Psoas muscle (tissue), 8 donors: ENCODE results near the gene AMER1. TPM values are rescaled to one million over a fixed set of nuclear protein-coding genes. Genes with fewer than 3 reads are reported as not detected.

Experiments used
- ATAC-seq, 4 donors: fragments of 200-7000 bp; cut with Tn5 transposase; one replicate each; pipeline ENCODE4 v1.9.1; 2020; ENCODE audit warnings: moderate library complexity in 3 of 4, mild to moderate bottlenecking in 2 of 4
- DNase-seq, 2 donors: peaks; one replicate each; pipeline ENCODE4 v3.0.0-alpha.2; 2020
- H3K27ac ChIP-seq: fragments of 200-600 bp; one replicate; pipeline ENCODE4 v1.8.0; 2022
- H3K27me3 ChIP-seq, 3 donors: fragments of 200-600 bp in 1 of 3; one replicate each; pipeline versions ENCODE4 v1.6.1 to v1.8.0; 2013 to 2022; ENCODE audit warnings: low read length in 2 of 3, mild to moderate bottlenecking in 2 of 3, moderate library complexity in 1 of 3; ENCODE audit not compliant: insufficient read depth in 3 of 3
- H3K36me3 ChIP-seq, 2 donors: fragments of 200-600 bp in 1 of 2; one replicate each; pipeline versions ENCODE4 v1.6.1 to v1.8.0; 2013 to 2022; ENCODE audit warnings: low read depth in 1 of 2, mild to moderate bottlenecking in 1 of 2, moderate library complexity in 1 of 2; ENCODE audit not compliant: insufficient read depth in 1 of 2
- H3K4me1 ChIP-seq: fragments of 200-600 bp; one replicate; pipeline ENCODE4 v1.8.0; 2022
- H3K4me3 ChIP-seq: fragments of 200-600 bp; one replicate; pipeline ENCODE4 v1.8.0; 2022; ENCODE audit warnings: mild to moderate bottlenecking
- H3K9me3 ChIP-seq: fragments of 200-600 bp; one replicate; pipeline ENCODE4 v1.8.0; 2022
- WGBS, 3 donors: extraction: QIAGEN DNeasy Blood & Tissue Kit; methylation state at CpG; one replicate each; pipeline versions ENCODE4 v1.1.6 to v1.1.7; 2013; 5-methylcytosine and 5-hydroxymethylcytosine counted together
- intact Hi-C, 2 donors: fragments of 100-400 bp; cut with DNase I; formaldehyde crosslinking; loops; one replicate each; pipeline versions ENCODE4 v1.11.0 to v1.14.2; 2022
- polyA plus RNA-seq, 3 donors: library from polyadenylated mRNA; stranded (reverse); fragments of 200-250 nt; gene quantifications; one replicate each; pipeline ENCODE4 v1.2.3, GENCODE V29; 2013
- total RNA-seq, 4 donors: library from RNA; stranded (reverse); fragmentation: NEBNext Ultra II Directional in 2 of 4; extraction: Animal tissue kit (Norgen Biotek cat#: 25700) in 2 of 4; gene quantifications; one replicate each; pipeline versions ENCODE4 v1.2.1 to v1.2.4, GENCODE V29; 2021 to 2023
- TF ChIP-seq, protein P1 (sequence below): fragments of 200-600 bp; IDR thresholded peaks from one replicate; pipeline ENCODE4 v1.8.0; 2022; ENCODE audit warnings: antibody characterized with exemption
- donor health status: healthy with polysubstance abuse.
- donor health status: DM: no; HTN: no; CAD: no; lungs with moderate emphysema.
- donor health status: Bipolar disorder and iron deficiency.
- donor health status: healthy.
- donor health status: DM: yes; HTN: yes; CAD: no.
- donor health status: DM: no; HTN: no; CAD: no.
- donor health status: DM: no; HTN: no; CAD: no.
- donor health status: DM: yes; HTN: yes; CAD: no.

Gene AMER1
- total and polyA plus RNA-seq, 7 donors, result 0.74 to 7.6 (median 3.2) TPM

DNA sequence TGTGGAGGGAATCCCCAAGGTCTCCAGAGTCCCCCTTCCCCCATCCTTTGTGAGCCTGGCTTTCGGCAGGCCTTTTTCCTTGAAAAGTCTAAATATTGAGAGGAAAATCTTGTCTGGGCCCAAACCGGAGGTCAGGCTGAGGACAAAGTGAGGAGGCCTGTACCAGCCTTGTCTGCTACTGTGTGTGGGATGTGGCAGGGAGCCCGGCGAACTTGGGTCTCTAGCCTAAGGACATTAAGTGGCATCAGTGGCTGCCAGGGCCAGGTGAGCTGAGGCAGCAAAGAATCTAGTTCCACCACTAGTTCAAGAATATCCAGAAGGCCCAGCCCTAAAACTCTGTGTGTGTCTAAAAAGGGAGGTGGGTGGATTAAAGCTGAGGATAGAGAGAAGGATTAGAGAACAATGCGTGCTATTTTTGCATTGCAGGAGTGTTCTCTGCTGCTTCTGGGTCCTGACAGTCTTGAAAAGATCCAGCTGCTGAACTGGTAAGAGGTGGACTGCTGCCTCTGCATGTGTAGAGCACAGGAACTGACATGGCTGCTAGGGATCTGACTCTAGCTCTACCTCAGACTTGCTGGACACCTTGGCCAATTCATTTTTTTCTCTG lies 1.2 kb upstream of the AMER1 start:
- no peaks in the 10 kb centered on the region for H3K36me3 ChIP-seq
- TF ChIP-seq, protein P1, sequence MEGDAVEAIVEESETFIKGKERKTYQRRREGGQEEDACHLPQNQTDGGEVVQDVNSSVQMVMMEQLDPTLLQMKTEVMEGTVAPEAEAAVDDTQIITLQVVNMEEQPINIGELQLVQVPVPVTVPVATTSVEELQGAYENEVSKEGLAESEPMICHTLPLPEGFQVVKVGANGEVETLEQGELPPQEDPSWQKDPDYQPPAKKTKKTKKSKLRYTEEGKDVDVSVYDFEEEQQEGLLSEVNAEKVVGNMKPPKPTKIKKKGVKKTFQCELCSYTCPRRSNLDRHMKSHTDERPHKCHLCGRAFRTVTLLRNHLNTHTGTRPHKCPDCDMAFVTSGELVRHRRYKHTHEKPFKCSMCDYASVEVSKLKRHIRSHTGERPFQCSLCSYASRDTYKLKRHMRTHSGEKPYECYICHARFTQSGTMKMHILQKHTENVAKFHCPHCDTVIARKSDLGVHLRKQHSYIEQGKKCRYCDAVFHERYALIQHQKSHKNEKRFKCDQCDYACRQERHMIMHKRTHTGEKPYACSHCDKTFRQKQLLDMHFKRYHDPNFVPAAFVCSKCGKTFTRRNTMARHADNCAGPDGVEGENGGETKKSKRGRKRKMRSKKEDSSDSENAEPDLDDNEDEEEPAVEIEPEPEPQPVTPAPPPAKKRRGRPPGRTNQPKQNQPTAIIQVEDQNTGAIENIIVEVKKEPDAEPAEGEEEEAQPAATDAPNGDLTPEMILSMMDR, result no peak
- peak overlapping the region; percentile 77 for H3K4me3 ChIP-seq
- peak overlapping the region; percentile 88 for H3K27ac ChIP-seq
- intact Hi-C loops, result no loop called here
- ATAC-seq (no peak), DNase-seq (peak in 1 of 2 donors; percentile 19)
- no peaks in the 10 kb centered on the region for H3K27me3 ChIP-seq
- H3K9me3 ChIP-seq, result no peaks in the 10 kb centered on the region
- 9 to 52% (median 11%) methylated on average over 5 of the region's 5 CpGs for WGBS, 3 donors
- H3K4me1 ChIP-seq, result peaks cover 14% of the 10 kb centered on the region

DNA sequence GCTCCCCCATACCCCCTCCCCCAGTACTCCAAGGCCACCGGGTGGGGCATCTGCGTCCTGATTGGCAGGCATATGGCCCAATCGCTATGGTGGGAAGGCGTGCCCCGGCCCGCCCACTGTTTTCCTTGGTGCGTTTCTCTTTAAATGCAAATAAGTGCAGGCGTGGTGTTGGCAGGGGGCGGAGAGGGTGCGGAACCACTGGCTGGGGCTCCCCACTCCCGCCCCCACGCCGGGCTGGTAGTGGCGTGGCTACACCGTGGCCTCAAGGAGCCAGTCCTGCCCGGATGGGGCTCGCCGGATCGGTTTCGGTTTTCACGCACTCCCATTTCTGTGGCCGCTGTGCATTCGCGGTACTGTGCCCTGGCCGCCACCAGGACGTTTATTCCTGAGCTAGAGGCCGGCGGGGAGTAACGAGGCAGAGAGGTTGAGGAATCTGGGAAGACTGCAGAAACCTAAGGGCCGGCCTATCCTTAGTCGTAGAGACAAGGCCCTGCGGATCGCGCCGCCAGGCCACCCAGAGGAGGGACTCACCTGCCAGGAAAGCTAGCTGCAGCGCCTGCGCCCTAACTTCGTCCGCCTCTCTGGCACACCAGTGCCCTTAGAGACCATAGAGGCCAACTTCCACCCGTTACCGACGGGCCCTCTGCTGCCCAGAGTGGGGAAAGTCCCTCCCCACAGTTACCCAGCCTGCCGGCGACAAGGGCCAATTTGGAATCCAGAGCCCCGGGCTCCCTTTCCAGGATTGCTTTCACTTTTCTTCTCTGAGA lies 410 bp upstream of the AMER1 start:
- intact Hi-C loops, result no loop called here
- H3K27me3 ChIP-seq, result no peaks in the 10 kb centered on the region
- DNase-seq, result peak; percentile 92 to 95
- no peaks in the 10 kb centered on the region for H3K36me3 ChIP-seq
- TF ChIP-seq, protein P1, result peak; percentile 20
- peak overlapping the region; percentile 88 for H3K27ac ChIP-seq
- WGBS, 3 donors, result 0 to 34% (median 0%) methylated on average over 25 to 45 of the region's 45 CpGs
- peaks cover 14% of the 10 kb centered on the region for H3K4me1 ChIP-seq
- H3K4me3 ChIP-seq, result peak overlapping the region; percentile 77
- peak; percentile 88 to 93 (median 89) for ATAC-seq
- H3K9me3 ChIP-seq, result no peaks in the 10 kb centered on the region

DNA sequence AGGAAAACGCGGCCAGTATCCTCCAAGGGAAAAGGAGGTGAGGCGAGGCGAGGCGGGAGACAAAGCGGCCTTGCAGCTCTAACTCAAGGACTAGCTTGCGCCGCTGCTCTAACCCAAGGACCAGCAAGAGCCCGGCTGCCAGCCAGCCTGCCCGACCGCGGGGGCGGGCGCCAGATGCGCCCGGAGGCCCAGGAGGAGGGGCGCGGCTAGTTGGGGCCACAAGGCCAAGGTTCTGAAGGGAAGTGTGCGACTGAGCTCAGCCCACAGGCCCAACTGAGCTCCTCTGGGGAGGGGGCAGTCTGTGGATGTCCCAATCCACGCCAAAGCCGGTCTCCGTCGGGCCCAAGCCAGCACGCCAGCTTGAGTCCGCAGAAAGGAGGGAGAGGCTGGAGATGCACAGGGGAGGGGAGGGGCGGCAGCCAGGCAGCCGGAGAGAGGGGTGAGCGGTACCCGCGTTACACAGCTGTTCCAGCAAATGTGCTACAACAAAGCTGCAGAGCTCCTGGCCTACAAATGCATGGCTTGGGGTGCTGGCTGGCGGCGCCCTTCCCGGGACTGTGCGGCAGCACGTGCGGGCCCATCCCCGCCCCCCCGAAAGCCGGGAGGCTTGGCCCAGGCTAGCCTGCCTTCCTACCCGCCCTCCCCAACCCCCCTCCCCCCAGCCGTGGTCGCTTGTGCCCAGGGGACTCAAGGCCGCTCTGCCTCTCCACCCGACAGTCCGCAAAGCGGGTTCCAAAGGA lies 637 bp downstream of the AMER1 start:
- no peaks in the 10 kb centered on the region for H3K27me3 ChIP-seq
- ATAC-seq, result peak; percentile 19 to 50 (median 24)
- intact Hi-C loops, result no loop called here
- no peaks in the 10 kb centered on the region for H3K9me3 ChIP-seq
- DNase-seq, result peak; percentile 46 to 63
- H3K36me3 ChIP-seq, result no peaks in the 10 kb centered on the region
- TF ChIP-seq, protein P1, result no peak
- 2 to 32% (median 2%) methylated on average over 26 to 46 of the region's 46 CpGs for WGBS, 3 donors
- peak overlapping the region; percentile 88 for H3K27ac ChIP-seq
- peaks cover 14% of the 10 kb centered on the region for H3K4me1 ChIP-seq
- H3K4me3 ChIP-seq, result peak overlapping the region; percentile 77

DNA sequence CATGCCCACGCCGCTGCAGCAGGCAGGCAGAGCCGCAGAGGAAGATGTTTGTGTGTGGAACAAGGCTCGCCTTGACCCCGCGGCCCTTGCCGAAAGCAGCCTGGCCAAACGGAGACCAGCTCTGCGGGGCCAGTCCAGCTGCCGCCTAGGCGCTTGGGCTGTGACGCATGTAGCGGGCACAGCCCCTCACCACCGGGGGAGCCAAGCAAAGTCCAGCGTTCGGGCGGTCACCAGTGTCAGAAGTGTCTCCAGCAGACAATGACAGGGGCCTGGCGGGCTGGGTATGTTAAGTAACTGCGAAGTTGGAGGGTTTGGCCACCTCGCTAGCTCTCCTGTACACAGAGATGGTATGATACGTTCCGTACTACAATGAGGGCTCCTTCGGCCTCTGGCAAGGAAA lies 1.3 kb downstream of the AMER1 start:
- Histone ChIP-seq H3K9me3 (no peaks in the 10 kb centered on the region), H3K4me3 (peak overlapping the region; percentile 77), H3K27me3 (no peaks in the 10 kb centered on the region), H3K27ac (peak overlapping the region; percentile 88), H3K36me3 (no peaks in the 10 kb centered on the region), H3K4me1 (peaks cover 14% of the 10 kb centered on the region)
- intact Hi-C loops, result no loop called here
- TF ChIP-seq, protein P1, result no peak
- peak; percentile 32 to 69 for DNase-seq
- 11 to 33% (median 21%) methylated on average over 20 to 23 of the region's 23 CpGs for WGBS, 3 donors
- peak in 2 of 4 donors; percentile 26 to 30 for ATAC-seq
